SK-N-SH (cell line): ENCODE data around the gene TTC7B.
"Not testable (repeated sequence)": the region's sequence is repeated elsewhere in the genome, so short reads cannot be mapped to it uniquely, and the experiment has no call there.

ENCODE experiments used
- GABPA ChIP-seq: IDR thresholded peaks from 2 replicates; pipeline ENCODE4 v1.4.0; 2012; ENCODE audit warnings: low read depth, mild to moderate bottlenecking
- MXI1 ChIP-seq: IDR thresholded peaks from 2 replicates; pipeline ENCODE4 v1.6.1; 2012; ENCODE audit warnings: mild to moderate bottlenecking, low read depth, low read length, improper control_type of control experiment
- NRF1 ChIP-seq: IDR thresholded peaks from 2 replicates; pipeline ENCODE4 v1.6.1; 2012; ENCODE audit warnings: low read depth, mild to moderate bottlenecking, low read length
- POLR2AphosphoS5 ChIP-seq: IDR thresholded peaks from 2 replicates; pipeline ENCODE4 v1.6.1; 2012; ENCODE audit warnings: low read depth, low read length
- RFX5 ChIP-seq: IDR thresholded peaks from 2 replicates; pipeline ENCODE4 v1.6.1; 2012; ENCODE audit warnings: mild to moderate bottlenecking, improper control_type of control experiment, low read length
- TCF12 ChIP-seq: IDR thresholded peaks from 2 replicates; pipeline ENCODE4 v1.4.0; 2012
- TF ChIP-seq, protein P1 (sequence below): IDR thresholded peaks from 2 replicates; pipeline ENCODE4 v1.4.0; 2012; ENCODE audit warnings: low read depth, borderline replicate concordance
- TF ChIP-seq, protein P2 (sequence below): fragments of 200-600 bp; sonication (generic); IDR thresholded peaks from 2 replicates; pipeline ENCODE4 v1.6.1; 2017; ENCODE audit warnings: antibody characterized with exemption, mild to moderate bottlenecking, moderate library complexity

DNA sequence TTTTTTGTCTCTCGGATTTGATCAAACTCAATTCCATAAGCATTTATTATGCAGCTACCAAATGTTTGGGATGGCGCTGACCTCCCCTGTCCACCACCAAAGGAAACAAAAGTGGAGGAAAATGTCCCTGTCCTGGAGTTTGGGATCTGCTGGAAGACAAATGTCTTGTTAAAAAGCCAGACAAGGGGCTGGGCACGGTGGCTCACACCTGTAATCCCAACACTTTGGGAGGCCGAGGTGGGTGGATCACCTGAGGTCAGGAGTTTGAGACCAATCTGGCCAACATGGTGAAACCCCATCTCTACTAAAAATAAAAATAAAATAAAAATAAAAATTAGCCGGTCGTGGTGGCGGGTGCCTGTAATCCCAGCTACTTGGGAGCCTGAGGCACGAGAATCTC is 22.3 kb upstream of the TTC7B start:
- TF ChIP-seq MXI1, NRF1, POLR2AphosphoS5, RFX5, TCF12, GABPA: not testable (repeated sequence)
- TF ChIP-seq, protein P1, sequence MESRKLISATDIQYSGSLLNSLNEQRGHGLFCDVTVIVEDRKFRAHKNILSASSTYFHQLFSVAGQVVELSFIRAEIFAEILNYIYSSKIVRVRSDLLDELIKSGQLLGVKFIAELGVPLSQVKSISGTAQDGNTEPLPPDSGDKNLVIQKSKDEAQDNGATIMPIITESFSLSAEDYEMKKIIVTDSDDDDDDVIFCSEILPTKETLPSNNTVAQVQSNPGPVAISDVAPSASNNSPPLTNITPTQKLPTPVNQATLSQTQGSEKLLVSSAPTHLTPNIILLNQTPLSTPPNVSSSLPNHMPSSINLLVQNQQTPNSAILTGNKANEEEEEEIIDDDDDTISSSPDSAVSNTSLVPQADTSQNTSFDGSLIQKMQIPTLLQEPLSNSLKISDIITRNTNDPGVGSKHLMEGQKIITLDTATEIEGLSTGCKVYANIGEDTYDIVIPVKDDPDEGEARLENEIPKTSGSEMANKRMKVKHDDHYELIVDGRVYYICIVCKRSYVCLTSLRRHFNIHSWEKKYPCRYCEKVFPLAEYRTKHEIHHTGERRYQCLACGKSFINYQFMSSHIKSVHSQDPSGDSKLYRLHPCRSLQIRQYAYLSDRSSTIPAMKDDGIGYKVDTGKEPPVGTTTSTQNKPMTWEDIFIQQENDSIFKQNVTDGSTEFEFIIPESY: not testable (repeated sequence)
- TF ChIP-seq, protein P2, sequence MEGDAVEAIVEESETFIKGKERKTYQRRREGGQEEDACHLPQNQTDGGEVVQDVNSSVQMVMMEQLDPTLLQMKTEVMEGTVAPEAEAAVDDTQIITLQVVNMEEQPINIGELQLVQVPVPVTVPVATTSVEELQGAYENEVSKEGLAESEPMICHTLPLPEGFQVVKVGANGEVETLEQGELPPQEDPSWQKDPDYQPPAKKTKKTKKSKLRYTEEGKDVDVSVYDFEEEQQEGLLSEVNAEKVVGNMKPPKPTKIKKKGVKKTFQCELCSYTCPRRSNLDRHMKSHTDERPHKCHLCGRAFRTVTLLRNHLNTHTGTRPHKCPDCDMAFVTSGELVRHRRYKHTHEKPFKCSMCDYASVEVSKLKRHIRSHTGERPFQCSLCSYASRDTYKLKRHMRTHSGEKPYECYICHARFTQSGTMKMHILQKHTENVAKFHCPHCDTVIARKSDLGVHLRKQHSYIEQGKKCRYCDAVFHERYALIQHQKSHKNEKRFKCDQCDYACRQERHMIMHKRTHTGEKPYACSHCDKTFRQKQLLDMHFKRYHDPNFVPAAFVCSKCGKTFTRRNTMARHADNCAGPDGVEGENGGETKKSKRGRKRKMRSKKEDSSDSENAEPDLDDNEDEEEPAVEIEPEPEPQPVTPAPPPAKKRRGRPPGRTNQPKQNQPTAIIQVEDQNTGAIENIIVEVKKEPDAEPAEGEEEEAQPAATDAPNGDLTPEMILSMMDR: not testable (repeated sequence)
